H1 (cell line): ENCODE measurements around the gene ELOF1. TPM values are rescaled to one million over a fixed set of nuclear protein-coding genes. Genes with fewer than 3 reads are reported as not detected.

Source experiments
- ATF2 ChIP-seq: IDR thresholded peaks from 2 replicates; pipeline ENCODE4 v1.6.1; 2012; ENCODE audit warnings: low read length, inconsistent platforms
- BACH1 ChIP-seq: IDR thresholded peaks from 2 replicates; pipeline ENCODE4 v1.6.1; 2012; ENCODE audit warnings: low read length, improper control_type of control experiment
- FOSL1 ChIP-seq: IDR thresholded peaks from 2 replicates; pipeline ENCODE4 v1.6.1; 2011; ENCODE audit warnings: mild to moderate bottlenecking, low read depth, low read length, moderate library complexity; ENCODE audit not compliant: insufficient read depth
- MAX ChIP-seq: IDR thresholded peaks from 2 replicates; pipeline ENCODE4 v1.6.1; 2012; ENCODE audit warnings: inconsistent platforms
- SP1 ChIP-seq: IDR thresholded peaks from 2 replicates; pipeline ENCODE4 v1.6.1; 2011; ENCODE audit warnings: low read depth, low read length
- SUZ12 ChIP-seq: fragments of 200-600 bp; sonication (generic); IDR thresholded peaks from 2 replicates; pipeline ENCODE4 v1.6.1; 2012; ENCODE audit warnings: mild to moderate bottlenecking, inconsistent platforms, low read length, moderate library complexity, mixed read lengths
- USF2 ChIP-seq: IDR thresholded peaks from 2 replicates; pipeline ENCODE4 v1.6.1; 2011; ENCODE audit warnings: low read length, improper control_type of control experiment
- polyA plus RNA-seq, 7 experiments: library from polyadenylated mRNA; depleted of rRNA in 3 of 7; stranded (reverse) in 5 of 7; unstranded in 2 of 7; fragments of >200 nt in 5 of 7; fragments of 200-250 nt in 2 of 7; gene quantifications; 1 replicate in 5 of 7; 2 replicates in 1 of 7; 4 replicates in 1 of 7; pipeline versions ENCODE4 v1.2.1 to v1.2.3, GENCODE V29; 2011 to 2013; ENCODE audit warnings: missing spikeins in 2 of 7, mixed read lengths in 2 of 7
- total RNA-seq: library from RNA; stranded (reverse); fragmentation: NEBNext Ultra II Directional; extraction: Animal tissue kit (Norgen Biotek cat#: 25700); gene quantifications from 2 replicates; pipeline ENCODE4 v1.2.1, GENCODE V29; 2021

ELOF1 gene
- total and polyA plus RNA-seq, 2 of the 8 experiments (the other 6 are each of a cell fraction or from before 2014, with no cell fraction given): 84.2 to 101 TPM

GRCh38 chr19:11556634-11557420 lies 2.2 kb downstream of the ELOF1 start (continued):
- TF ChIP-seq SP1: no peak
- no peak for TF ChIP-seq MAX
- no peak for TF ChIP-seq SUZ12
- TF ChIP-seq USF2: no peak
- TF ChIP-seq ATF2: no peak
- TF ChIP-seq FOSL1: no peak
- no peak for TF ChIP-seq BACH1
- TF ChIP-seq, all 59 proteins: peak for 0
